RWPE1 (cell line): ENCODE results near the gene SPTBN1.

Experiments
- CTCF ChIA-PET: fragments of 350-600 bp; sonication (Branson Sonifier 250); formaldehyde crosslinking; extraction: SDS; loops from one replicate; lab custom pipeline; 2021; lab: Yijun Ruan, JAX
- POLR2A ChIA-PET: fragments of 400-600 bp; formaldehyde crosslinking; extraction: SDS; loops from one replicate; lab custom pipeline; 2020; ENCODE audit warnings: antibody characterized with exemption; ENCODE audit not compliant: low non-redundant PET; lab: Yijun Ruan, JAX
- DNase-seq: peaks from one replicate; pipeline ENCODE4 v3.0.0; 2012; ENCODE audit warnings: low spot score
- H3K27ac ChIP-seq: fragments of 450-650 bp; 2 replicates; pipeline ENCODE4 v1.5.1; 2017
- TF ChIP-seq, protein P1 (sequence below): fragments of 450-650 bp; conservative IDR thresholded peaks from 2 replicates; pipeline ENCODE4 v1.5.1; 2017; ENCODE audit warnings: low read depth, mild to moderate bottlenecking

Gene SPTBN1

DNA sequence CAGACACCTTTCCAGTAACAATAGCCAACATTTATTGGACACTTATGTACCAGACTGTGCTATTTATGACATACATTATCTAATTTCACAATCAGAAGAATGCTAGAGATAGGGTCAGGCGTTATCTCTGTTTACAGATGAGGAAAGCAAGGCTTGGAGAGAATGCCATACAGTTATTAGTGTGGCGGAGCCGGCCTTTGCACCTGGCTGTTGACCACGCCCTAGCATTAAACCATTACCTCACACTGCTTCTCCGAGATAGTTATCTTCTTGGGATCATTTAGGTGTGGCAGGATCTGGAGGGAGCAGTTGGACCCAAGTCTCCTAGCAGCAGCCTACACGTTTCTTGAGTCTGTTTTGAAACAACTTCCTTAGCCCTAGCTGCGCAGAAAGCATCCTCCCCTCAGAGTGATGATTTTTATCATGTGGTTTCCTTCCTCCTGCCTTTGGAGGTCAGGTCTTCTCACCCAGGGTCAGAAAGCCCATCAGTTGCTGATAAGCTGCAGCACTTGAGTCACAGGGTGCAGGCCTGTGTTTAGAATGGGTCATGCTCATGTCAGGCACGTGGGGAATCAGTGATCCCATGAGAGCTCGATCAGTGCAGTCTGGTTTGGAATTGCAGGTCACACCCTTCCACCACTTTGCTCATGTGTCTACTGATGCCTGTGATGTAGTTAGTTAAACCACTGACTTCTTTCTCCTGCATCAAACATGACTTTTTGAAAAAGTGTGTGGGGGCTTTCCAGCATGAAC is 118.2 kb downstream of the SPTBN1 start:
- ChIA-PET POLR2A (no interaction called here), CTCF (no interaction called here)
- TF ChIP-seq, protein P1, sequence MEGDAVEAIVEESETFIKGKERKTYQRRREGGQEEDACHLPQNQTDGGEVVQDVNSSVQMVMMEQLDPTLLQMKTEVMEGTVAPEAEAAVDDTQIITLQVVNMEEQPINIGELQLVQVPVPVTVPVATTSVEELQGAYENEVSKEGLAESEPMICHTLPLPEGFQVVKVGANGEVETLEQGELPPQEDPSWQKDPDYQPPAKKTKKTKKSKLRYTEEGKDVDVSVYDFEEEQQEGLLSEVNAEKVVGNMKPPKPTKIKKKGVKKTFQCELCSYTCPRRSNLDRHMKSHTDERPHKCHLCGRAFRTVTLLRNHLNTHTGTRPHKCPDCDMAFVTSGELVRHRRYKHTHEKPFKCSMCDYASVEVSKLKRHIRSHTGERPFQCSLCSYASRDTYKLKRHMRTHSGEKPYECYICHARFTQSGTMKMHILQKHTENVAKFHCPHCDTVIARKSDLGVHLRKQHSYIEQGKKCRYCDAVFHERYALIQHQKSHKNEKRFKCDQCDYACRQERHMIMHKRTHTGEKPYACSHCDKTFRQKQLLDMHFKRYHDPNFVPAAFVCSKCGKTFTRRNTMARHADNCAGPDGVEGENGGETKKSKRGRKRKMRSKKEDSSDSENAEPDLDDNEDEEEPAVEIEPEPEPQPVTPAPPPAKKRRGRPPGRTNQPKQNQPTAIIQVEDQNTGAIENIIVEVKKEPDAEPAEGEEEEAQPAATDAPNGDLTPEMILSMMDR, result no peak
- peak overlapping the region; percentile 78 for H3K27ac ChIP-seq
- no peak for DNase-seq

DNA sequence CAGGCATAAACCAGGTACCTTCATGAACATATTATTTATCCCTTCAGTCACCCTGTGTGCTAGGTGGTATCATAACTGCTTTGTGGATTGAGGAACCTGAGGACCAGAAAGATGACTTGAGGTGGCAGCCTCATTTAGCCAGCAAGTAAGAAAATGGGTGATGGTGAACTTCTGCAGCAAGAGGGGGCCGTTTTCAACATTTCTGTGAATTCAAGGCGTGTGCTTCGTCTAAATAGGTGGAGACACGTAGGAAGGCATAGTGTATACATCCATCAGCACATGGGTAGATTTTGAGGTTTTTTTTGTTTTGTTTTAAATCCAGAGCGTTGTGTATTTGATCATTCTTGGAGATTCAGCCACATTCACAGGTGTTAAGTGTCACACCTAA is 118.7 kb downstream of the SPTBN1 start:
- ChIA-PET CTCF (interaction anchor here (0.7 kb wide), 1 partner anchor 244 kb away, joined by 4 read pairs; a partner anchor contains a TSS), POLR2A (interaction anchor here (0.5 kb wide), 1 partner anchor 20 kb away, joined by 4 read pairs; no protein-coding TSS in a partner anchor)
- H3K27ac ChIP-seq, result peak overlapping the region; percentile 78
- DNase-seq, result no peak
- TF ChIP-seq, protein P1, result no peak

DNA sequence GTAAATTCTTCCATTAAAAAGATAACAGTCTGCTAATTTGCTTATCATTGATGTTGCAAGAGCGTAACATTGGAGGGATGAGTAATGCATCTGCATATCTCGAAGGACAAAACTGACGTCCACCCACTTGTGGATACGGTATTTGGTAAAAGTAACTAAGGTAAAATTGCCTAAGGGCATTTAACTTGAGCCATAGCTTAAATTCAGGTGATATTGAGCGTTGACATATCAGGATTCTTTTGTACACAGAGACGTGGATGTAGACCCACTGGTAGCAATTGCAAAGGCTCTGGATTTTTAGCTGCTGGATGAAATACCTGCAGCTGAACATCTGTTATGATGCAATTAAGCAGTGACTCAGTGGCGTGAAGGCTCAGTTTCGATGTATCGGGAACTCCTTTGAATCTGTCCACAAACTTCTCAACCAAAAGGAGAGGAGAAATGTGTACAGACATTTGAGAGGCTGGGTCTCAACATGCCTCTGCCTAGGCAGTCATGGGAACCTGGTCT is 119.3 kb downstream of the SPTBN1 start:
- peak overlapping the region; percentile 97 for H3K27ac ChIP-seq
- TF ChIP-seq, protein P1, result no peak
- ChIA-PET POLR2A (interaction anchor here (0.5 kb wide), 1 partner anchor 20 kb away, joined by 4 read pairs; no protein-coding TSS in a partner anchor), CTCF (interaction anchor here (0.7 kb wide), 1 partner anchor 245 kb away, joined by 4 read pairs; a partner anchor contains a TSS)
- DNase-seq, result peak; percentile 84

DNA sequence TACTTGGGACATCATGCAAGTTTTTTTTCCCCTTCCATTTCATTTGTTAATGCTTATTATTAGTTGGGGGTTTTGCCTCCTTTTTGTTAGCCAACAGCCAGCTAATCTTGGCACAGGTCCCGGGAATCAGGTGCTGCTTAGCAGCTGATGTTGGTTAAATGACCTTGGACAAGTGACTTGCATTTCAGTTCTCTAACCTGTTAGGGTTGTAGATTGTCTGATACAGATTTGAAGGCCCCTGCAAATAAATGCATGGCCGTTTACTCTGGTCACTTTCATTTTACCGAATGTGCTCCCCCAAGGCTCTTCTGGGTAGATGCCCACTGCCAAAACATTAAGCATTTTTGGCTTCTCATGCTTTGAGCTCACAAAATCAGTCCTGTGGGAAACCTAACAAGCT is 120.9 kb downstream of the SPTBN1 start:
- ChIA-PET CTCF (interaction anchor here (0.6 kb wide), 1 partner anchor 54 kb away, joined by 3 read pairs; no protein-coding TSS in a partner anchor), POLR2A (no interaction called here)
- TF ChIP-seq, protein P1, result no peak
- H3K27ac ChIP-seq, result no peak overlapping the region
- DNase-seq, result no peak

DNA sequence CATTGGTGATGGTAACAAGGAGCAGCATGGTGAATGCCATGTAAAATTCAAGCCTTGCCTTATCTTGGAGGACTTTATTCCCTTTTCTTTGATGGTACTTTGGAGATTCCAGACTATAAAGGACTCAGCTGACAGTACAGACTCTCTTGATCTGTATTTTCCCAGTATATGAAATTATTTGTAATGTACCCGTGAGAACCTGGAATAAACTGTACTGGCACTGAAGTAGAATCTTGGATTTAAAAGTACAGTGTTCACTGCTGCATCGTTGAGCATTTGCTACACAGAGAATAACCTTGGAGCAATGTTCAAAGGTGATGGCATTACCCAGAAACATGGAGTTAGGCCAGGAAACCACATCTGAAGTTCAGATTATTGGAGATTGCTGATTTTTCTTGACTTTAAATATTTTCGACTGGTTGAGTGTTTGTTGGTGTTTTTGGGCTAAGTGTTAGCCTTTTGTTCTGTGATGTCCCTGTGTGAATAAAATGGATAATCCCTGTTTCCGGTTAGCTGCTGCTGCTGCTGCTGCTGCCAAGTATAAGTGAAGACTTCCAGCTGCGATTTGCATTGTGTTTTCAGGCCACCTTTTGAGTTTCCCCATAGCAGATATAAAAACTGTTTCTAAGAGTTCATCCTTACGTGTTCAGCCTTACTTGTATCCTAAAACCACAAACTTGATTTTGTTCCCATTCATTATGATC is 122.0 kb downstream of the SPTBN1 start:
- no peak overlapping the region for H3K27ac ChIP-seq
- POLR2A ChIA-PET, result no interaction called here
- TF ChIP-seq, protein P1, result no peak
- no peak for DNase-seq
- CTCF ChIA-PET, result no interaction called here

DNA sequence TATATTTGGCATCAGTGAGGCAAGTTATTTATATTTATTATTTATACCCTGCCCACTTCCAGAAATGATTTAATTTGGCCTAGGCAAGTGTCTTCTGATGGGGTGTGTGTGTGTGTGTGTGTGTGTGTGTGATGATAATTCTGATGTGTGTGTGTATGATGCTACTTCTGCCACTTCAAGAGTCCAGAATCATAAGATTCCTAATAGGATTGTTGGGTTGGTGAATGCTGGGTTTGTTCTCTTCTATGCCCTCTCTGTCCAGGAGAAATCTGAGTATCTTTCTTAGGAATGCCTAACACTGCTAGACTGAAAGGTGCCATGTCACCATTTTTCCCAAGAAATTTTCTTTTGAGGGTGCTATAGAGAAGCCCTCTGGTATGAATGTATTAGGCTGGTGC is 122.5 kb downstream of the SPTBN1 start:
- CTCF ChIA-PET, result no interaction called here
- POLR2A ChIA-PET, result no interaction called here
- no peak for DNase-seq
- no peak overlapping the region for H3K27ac ChIP-seq
- TF ChIP-seq, protein P1, result no peak
